Keratinocyte (primary cell): ENCODE data around the gene MYOM1. TPM values are rescaled to one million over a fixed set of nuclear protein-coding genes. Genes with fewer than 3 reads are reported as not detected.

Experiments
- DNase-seq: peaks from one replicate; pipeline ENCODE4 v3.0.0-alpha.2; 2011; ENCODE audit warnings: low read depth, missing footprints, low spot score
- FAIRE-seq: peaks from 2 replicates; lab custom pipeline; 2011; peaks lifted over from hg19 to GRCh38; lab: Jason Lieb, UNC
- H2AFZ ChIP-seq: 2 replicates; pipeline ENCODE4 v1.6.0; 2012; ENCODE audit warnings: low read length, control low read depth, inconsistent platforms; ENCODE audit not compliant: control insufficient read depth
- H3K27ac ChIP-seq: 2 replicates; pipeline ENCODE4 v1.5.1; 2011; ENCODE audit warnings: low read length; ENCODE audit not compliant: control insufficient read depth, insufficient read depth
- H3K27me3 ChIP-seq: 3 replicates; pipeline ENCODE4 v1.6.0; 2011; ENCODE audit warnings: low read length; ENCODE audit not compliant: control insufficient read depth, insufficient read depth; ENCODE audit errors: extremely low read depth
- H3K36me3 ChIP-seq, 2 experiments: 2 replicates in 1 of 2; 3 replicates in 1 of 2; pipeline ENCODE4 v1.5.1; 2011; ENCODE audit warnings: low read length in 2 of 2, mild to moderate bottlenecking in 1 of 2; ENCODE audit not compliant: control insufficient read depth in 2 of 2, insufficient read depth in 2 of 2; ENCODE audit errors: extremely low read depth in 1 of 2
- H3K4me1 ChIP-seq: 3 replicates; pipeline ENCODE4 v1.5.1; 2011; ENCODE audit warnings: low read length; ENCODE audit not compliant: control insufficient read depth, insufficient read depth; ENCODE audit errors: extremely low read depth
- H3K4me2 ChIP-seq: 3 replicates; pipeline ENCODE4 v1.6.0; 2011; ENCODE audit warnings: low read depth, low read length; ENCODE audit not compliant: control insufficient read depth, insufficient read depth; ENCODE audit errors: extremely low read depth
- H3K4me3 ChIP-seq, 3 experiments: fragments of 200-600 bp in 1 of 3; sonication (generic) in 1 of 3; 2 replicates in 2 of 3; 3 replicates in 1 of 3; pipeline ENCODE4 v1.5.1; 2011 to 2016; ENCODE audit warnings: low read length in 3 of 3, mild to moderate bottlenecking in 3 of 3, control low read depth in 2 of 3, inconsistent platforms in 1 of 3, low read depth in 1 of 3, mixed read lengths in 1 of 3, mixed run types in 1 of 3, moderate library complexity in 1 of 3; ENCODE audit not compliant: control insufficient read depth in 2 of 3, insufficient read depth in 2 of 3; ENCODE audit errors: extremely low read depth in 1 of 3
- H3K79me2 ChIP-seq: 2 replicates; pipeline ENCODE4 v1.6.0; 2012; ENCODE audit warnings: low read length; ENCODE audit not compliant: control insufficient read depth, insufficient read depth
- H3K9ac ChIP-seq: 3 replicates; pipeline ENCODE4 v1.6.0; 2011; ENCODE audit warnings: low read length; ENCODE audit not compliant: control insufficient read depth, insufficient read depth; ENCODE audit errors: extremely low read depth
- H3K9me1 ChIP-seq: 3 replicates; pipeline ENCODE4 v1.6.0; 2011; ENCODE audit warnings: low read length; ENCODE audit not compliant: control insufficient read depth, insufficient read depth; ENCODE audit errors: extremely low read depth
- H3K9me3 ChIP-seq: 2 replicates; pipeline ENCODE4 v1.5.1; 2012; ENCODE audit warnings: low read depth, low read length; ENCODE audit not compliant: control insufficient read depth
- H4K20me1 ChIP-seq: 3 replicates; pipeline ENCODE4 v1.6.0; 2011; ENCODE audit warnings: low read length; ENCODE audit not compliant: control insufficient read depth, insufficient read depth; ENCODE audit errors: extremely low read depth
- EZH2 ChIP-seq: IDR thresholded peaks from one replicate; pipeline ENCODE4 v1.6.1; 2012; ENCODE audit warnings: inconsistent platforms, mild to moderate bottlenecking, low read length, moderate library complexity
- dilution Hi-C: fragments of 300-500 bp; cut with MboI; formaldehyde crosslinking; loops from one replicate; pipeline ENCODE4 v1.7.0; 2020; ENCODE audit warnings: low sequenced_read_pairs; ENCODE audit not compliant: extremely low pct_ligation_motif_present
- polyA plus RNA-seq, 5 experiments: library from polyadenylated mRNA; depleted of rRNA in 3 of 5; stranded (reverse) in 3 of 5; stranded (forward) in 1 of 5; unstranded in 1 of 5; fragments of >200 nt; gene quantifications; 1 replicate in 1 of 5; 2 replicates in 3 of 5; 3 replicates in 1 of 5; pipeline versions ENCODE4 v1.2.1 to v1.2.3, GENCODE V29; 2011 to 2012; ENCODE audit warnings: missing spikeins in 2 of 5, low read depth in 1 of 5, low replicate concordance in 1 of 5
- TF ChIP-seq, protein P1 (sequence below), 3 experiments: IDR thresholded peaks in 1 of 3; conservative IDR thresholded peaks in 1 of 3; optimal IDR thresholded peaks in 1 of 3; 2 replicates in 2 of 3; 3 replicates in 1 of 3; pipeline versions ENCODE3 to v1.5.1; 2011; ENCODE audit warnings: low read length in 3 of 3, mild to moderate bottlenecking in 3 of 3, moderate library complexity in 2 of 3, control low read depth in 1 of 3, inconsistent platforms in 1 of 3; ENCODE audit not compliant: insufficient read depth in 2 of 3; ENCODE audit errors: extremely low read depth in 1 of 3

The MYOM1 gene
- polyA plus RNA-seq, 1 donor (not counting 4 experiments of a cell fraction or from before 2014, with no cell fraction given), result 0.03 TPM

DNA sequence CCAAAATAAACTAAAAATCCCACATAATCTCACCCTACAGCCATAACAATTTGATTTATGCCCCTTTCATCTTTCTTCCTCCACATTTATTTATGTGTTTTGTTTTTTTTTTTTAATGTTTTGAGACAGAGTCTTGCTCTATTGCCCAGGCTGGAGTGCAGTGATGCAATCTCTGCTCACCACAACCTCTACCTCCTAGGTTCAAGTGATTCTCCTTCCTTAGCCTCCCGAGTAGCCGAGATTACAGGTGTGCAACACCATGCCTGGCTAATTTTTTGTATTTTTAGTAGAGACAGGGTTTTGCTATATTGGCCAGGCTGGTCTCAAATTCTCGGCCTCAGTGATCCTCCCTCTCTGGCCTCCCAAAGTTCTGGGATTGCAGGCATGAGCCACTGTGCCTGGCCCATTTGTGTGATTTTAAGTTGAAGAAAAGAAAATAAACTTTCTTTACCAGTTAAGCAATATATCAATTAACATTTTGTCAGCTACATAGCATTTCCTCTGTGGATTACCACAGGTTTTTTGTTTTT lies 170.9 kb downstream of the MYOM1 start:
- H4K20me1 ChIP-seq, result no peaks in the 10 kb centered on the region
- DNase-seq (no peak), FAIRE-seq (no peak)
- H3K27ac ChIP-seq, result no peak overlapping the region
- H3K27me3 ChIP-seq, result no peaks in the 10 kb centered on the region
- H3K4me1 ChIP-seq, result no peaks in the 10 kb centered on the region
- no peaks in the 10 kb centered on the region for H3K79me2 ChIP-seq
- no peak overlapping the region for H3K9ac ChIP-seq
- no peak overlapping the region for H3K4me3 ChIP-seq
- no peaks in the 10 kb centered on the region for H3K9me3 ChIP-seq
- H2AFZ ChIP-seq, result no peak overlapping the region
- no peaks in the 10 kb centered on the region for H3K9me1 ChIP-seq
- H3K36me3 ChIP-seq, result no peaks in the 10 kb centered on the region
- no peak for TF ChIP-seq EZH2
- TF ChIP-seq, protein P1, sequence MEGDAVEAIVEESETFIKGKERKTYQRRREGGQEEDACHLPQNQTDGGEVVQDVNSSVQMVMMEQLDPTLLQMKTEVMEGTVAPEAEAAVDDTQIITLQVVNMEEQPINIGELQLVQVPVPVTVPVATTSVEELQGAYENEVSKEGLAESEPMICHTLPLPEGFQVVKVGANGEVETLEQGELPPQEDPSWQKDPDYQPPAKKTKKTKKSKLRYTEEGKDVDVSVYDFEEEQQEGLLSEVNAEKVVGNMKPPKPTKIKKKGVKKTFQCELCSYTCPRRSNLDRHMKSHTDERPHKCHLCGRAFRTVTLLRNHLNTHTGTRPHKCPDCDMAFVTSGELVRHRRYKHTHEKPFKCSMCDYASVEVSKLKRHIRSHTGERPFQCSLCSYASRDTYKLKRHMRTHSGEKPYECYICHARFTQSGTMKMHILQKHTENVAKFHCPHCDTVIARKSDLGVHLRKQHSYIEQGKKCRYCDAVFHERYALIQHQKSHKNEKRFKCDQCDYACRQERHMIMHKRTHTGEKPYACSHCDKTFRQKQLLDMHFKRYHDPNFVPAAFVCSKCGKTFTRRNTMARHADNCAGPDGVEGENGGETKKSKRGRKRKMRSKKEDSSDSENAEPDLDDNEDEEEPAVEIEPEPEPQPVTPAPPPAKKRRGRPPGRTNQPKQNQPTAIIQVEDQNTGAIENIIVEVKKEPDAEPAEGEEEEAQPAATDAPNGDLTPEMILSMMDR (optimal IDR thresholded peaks at IDR 0.05 in 1 of 3, IDR thresholded peaks at IDR 0.05 in 1 of 3, conservative IDR thresholded peaks at IDR 0.05 in 1 of 3; ENCODE audit: extremely low read depth in 1 of 3, insufficient read depth in 2 of 3, low read length in 3 of 3), result no peak
- dilution Hi-C loops, result no loop called here
- H3K4me2 ChIP-seq, result no peak overlapping the region

DNA sequence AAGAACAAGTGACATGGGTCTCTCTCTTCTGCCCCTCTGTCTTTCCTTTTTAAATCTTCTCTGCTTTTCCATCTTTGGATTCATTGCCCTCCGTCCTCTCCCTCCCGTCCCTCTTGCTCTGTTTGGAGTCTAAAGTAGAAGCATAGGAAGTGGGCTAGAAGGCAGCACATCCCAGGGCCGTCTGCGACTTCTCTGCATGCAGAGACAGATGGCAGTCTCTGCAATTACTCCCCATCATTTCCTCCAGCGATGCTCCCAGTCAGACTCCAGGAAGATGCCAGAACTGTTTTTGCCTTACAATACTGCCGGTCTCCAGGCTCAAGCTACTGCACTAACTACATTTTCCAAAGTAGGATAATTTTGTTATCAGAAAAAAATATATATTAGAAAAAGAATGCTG lies 171.6 kb downstream of the MYOM1 start:
- H3K9me1 ChIP-seq, result no peaks in the 10 kb centered on the region
- no peaks in the 10 kb centered on the region for H3K9me3 ChIP-seq
- H4K20me1 ChIP-seq, result no peaks in the 10 kb centered on the region
- no peak for DNase-seq
- H3K27ac ChIP-seq, result no peak overlapping the region
- no peaks in the 10 kb centered on the region for H3K36me3 ChIP-seq
- no peak overlapping the region for H3K4me2 ChIP-seq
- H3K4me3 ChIP-seq, result no peak overlapping the region
- no peak overlapping the region for H2AFZ ChIP-seq
- FAIRE-seq, result no peak
- no peaks in the 10 kb centered on the region for H3K27me3 ChIP-seq
- TF ChIP-seq, protein P1 (optimal IDR thresholded peaks at IDR 0.05 in 1 of 3, IDR thresholded peaks at IDR 0.05 in 1 of 3, conservative IDR thresholded peaks at IDR 0.05 in 1 of 3; ENCODE audit: extremely low read depth in 1 of 3, insufficient read depth in 2 of 3, low read length in 3 of 3), result no peak
- no peak for TF ChIP-seq EZH2
- dilution Hi-C loops, result no loop called here
- H3K4me1 ChIP-seq, result no peaks in the 10 kb centered on the region
- no peaks in the 10 kb centered on the region for H3K79me2 ChIP-seq
- H3K9ac ChIP-seq, result no peak overlapping the region
